ENCODE results near the gene SALL2. TPM values are rescaled to one million over a fixed set of nuclear protein-coding genes. Genes with fewer than 3 reads are reported as not detected.

SALL2 gene
- total RNA-seq: 0.86 and 0.98 TPM in 2 replicates

DNA sequence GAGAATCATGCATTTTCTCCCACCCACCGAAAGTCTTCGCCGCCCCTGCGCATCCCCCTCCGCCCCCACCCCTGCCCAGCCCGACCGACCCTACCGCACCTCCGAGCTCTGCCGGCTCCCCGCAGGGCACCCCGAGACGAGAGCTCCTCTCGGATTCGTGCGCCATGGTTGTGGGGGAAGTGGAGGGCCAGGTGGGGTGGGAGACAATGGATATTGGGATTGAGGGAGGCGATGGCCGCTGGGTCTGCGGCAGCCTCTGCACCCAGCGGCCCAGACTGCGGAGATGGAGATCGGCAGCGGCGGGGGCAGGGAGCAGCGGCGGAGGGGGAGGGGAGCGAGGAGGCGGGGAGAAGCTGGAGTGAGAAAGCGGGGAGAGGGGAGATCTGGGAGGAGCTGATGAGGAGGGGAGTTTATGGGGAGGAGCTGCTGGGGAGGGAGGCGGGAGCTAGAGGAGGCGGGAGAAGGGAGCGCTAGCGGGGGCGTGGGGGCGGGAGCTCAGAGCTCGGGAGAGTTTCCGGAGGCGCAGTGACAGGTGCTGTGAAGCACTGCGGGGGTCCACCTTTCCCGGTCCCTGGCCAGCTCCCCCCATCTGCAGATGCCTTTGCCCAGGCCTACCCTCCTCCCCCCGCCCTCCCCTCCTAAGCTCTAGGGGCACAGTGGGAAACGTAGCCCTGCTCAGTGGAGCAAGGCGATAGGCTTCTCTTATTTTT lies at the start of gene SALL2:
SALL2 (minus strand) TSS at position 385 of the 710 bp plus-strand sequence; CDS start at position 166, 219 bp downstream.

GRCh38 chr14:21510735-21511657 lies 15.2 kb downstream of the SALL2 start, which contains the start of gene METTL3:
Gene METTL3, minus strand, starts transcription at chr14:21511340. Its CDS starts 117 bp downstream, at chr14:21511223.

GRCh38 chr14:21476925-21477681 lies 49.0 kb downstream of the SALL2 start, which contains the start of the genes RAB2B and TOX4:
Gene RAB2B, minus strand, starts transcription at chr14:21476959. Its CDS starts 87 bp downstream, at chr14:21476872.
Gene TOX4, plus strand, starts transcription at chr14:21477195. Its CDS starts 84 bp downstream, at chr14:21477279.

Other genes starting within 250 kb of the SALL2 start
- not detected in 2 replicates for gene RPGRIP1, start 246.3 kb downstream of the SALL2 start, total RNA-seq
- gene SUPT16H, start 142.3 kb downstream of the SALL2 start, total RNA-seq: 68.9 and 86.5 TPM in 2 replicates
- gene CHD8, start 70.2 kb downstream of the SALL2 start, total RNA-seq: 72.5 and 78.0 TPM in 2 replicates
- 33.0 and 41.5 TPM in 2 replicates for gene RAB2B, start 49.4 kb downstream of the SALL2 start, total RNA-seq
- 41.2 and 50.1 TPM in 2 replicates for gene TOX4, start 49.2 kb downstream of the SALL2 start, total RNA-seq
- 48.3 and 67.0 TPM in 2 replicates for gene METTL3, start 15.0 kb downstream of the SALL2 start, total RNA-seq
- not detected in 2 replicates for gene OR10G3, start 53.7 kb upstream of the SALL2 start, total RNA-seq
- not detected in 2 replicates for gene OR10G2, start 108.6 kb upstream of the SALL2 start, total RNA-seq
- gene OR4E2, start 127.5 kb upstream of the SALL2 start, total RNA-seq: not detected in 2 replicates
- gene OR4E1, start 147.5 kb upstream of the SALL2 start, total RNA-seq: not detected in 2 replicates